Activated CD4-positive, alpha-beta T cell treated with anti-CD3 and anti-CD28 coated beads for 24 hours (primary cell): ENCODE data around the gene HEXIM1.
"Not testable (repeated sequence)": the region's sequence is repeated elsewhere in the genome, so short reads cannot be mapped to it uniquely, and the experiment has no call there.

Experiments used
- DNase-seq, 2 donors: peaks; one replicate each; pipeline ENCODE4 v3.0.0-alpha.2; 2020; ENCODE audit warnings: low read depth in 2 of 2

Gene HEXIM1

DNA sequence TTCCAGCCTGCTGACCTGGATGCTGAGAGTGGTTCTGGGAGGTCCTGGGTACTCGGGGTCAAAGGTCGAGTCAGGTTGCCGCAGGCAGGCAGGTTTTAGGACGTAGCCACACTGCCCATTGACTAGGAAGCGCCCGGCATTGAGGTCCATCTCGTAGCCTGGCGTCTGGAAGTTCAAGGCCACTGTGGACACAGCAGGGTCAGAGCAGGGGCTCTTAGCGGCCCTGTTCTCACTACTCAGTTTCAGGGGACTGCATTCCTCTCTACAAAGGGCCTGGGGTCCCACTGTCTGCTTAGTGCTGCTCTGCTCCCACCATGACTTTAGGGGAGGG lies 34.9 kb upstream of the HEXIM1 start:
- DNase-seq, result no peak

GRCh38 chr17:45114117-45114932 lies 34.0 kb upstream of the HEXIM1 start:
- DNase-seq, result no peak

DNA sequence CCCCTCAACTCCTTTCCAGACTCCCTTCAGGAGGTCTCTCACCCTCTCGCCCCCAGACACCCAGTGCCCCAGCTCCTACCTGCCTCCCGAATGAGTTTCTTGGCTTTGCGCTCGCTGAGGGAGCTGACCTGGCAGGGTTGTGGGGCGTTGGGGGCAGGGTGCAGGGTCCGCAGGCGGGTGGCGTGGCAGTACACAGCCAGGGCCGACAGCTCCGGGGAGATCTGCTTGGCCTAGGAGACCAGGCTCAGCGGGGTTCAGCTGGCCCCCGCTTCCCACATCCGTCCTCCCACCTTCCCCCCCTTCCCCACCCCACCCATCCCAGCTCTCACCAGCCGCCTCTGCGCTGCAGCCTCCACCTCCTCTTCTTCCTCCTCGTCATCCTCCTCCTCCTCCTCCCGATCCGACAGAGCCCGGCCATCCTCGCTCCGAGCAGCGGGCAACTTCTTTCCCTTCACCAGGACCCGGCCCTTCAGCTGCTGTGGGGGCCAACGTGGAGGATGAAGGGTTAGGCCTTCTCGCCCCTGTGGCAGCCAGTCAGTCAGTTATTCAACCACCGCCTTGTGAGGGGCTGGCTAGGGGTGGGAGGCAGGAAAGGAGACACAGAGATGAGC lies 33.2 kb upstream of the HEXIM1 start:
- DNase-seq, result no peak

GRCh38 chr17:45115871-45116270 lies 32.4 kb upstream of the HEXIM1 start:
- no peak for DNase-seq

GRCh38 chr17:45116434-45117016 lies 31.8 kb upstream of the HEXIM1 start:
- no peak for DNase-seq

GRCh38 chr17:45117334-45117733 lies 30.9 kb upstream of the HEXIM1 start:
- DNase-seq, result no peak

GRCh38 chr17:45117848-45118646 lies 30.2 kb upstream of the HEXIM1 start:
- DNase-seq, result no peak

GRCh38 chr17:45118691-45119090 lies 29.6 kb upstream of the HEXIM1 start:
- no peak for DNase-seq

DNA sequence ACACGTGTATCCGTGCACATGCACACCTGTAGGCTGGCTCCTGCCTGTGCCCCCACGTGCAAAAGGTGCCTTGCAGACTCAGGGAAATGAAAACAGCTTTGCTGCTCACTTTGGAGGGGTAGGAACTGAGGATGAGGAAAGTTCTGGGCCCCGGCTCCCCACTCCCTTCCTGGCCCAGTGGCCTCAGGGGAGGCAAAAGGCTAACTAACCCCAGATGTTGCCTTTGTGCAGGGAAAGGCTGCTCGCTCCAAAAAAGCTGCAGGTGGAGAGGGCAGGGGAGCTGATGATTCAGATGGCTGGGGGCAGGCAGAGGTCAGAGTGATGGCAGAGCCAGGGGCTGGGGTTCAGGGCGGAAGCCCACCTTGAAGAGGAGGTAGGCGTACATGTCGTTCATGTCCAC lies 28.3 kb upstream of the HEXIM1 start:
- DNase-seq, result no peak

- DNase-seq, result no peak
Measured at GRCh38 chr17:45120558-45120957, 27.7 kb upstream of the HEXIM1 start.

DNA sequence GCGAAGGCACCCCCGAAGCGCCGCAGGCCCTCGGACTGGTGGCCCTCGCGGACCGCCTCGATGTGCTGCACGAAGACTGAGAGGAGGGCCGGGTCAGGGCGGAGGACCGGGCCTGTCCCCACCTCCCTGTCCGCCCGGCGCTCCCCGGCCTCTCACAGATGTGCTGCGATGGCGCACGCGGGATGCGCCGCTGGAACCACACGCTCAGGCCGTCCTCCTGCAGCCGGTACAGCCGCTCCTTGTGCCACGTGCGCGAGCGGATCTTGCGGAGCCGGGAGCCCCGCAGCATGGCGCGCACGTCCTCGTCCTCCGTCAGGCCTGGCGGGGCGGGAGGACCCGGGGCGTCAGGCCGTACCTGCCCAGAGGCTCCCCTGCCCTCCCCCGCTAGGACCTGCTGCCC lies 27.2 kb upstream of the HEXIM1 start:
- no peak for DNase-seq

DNA sequence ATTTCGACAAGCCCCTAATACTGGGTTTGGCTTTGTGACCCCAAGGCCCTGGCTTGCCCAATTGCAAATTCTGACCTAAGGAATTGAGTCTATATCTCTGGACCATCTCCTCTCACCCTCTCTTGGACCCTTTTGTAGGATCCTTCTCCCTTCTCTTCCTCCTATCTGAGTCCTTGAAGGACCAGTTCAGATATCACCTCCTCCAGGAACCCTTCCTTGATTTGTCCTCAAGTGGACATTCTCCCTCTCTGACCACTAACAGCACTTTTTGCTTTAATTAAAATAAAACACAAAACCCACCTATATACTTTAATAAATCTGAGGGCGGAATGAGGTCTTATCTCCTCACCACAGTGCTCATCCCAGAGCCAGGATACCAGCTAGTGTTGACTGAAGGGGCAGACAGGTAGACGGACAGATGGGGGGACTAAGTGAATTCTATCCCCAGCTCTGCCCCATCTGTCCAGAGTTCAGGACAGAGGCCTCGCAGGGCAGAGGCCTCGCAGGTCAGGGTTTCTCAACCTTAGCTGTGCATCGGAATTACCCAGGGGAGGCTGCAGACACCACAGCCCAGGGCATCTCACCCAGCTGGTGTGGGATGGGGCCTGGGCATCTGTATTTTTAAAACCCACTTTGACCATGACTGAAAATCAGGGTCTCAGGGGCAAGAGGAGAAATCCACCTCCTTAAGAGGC lies 25.1 kb upstream of the HEXIM1 start:
- no peak for DNase-seq

DNA sequence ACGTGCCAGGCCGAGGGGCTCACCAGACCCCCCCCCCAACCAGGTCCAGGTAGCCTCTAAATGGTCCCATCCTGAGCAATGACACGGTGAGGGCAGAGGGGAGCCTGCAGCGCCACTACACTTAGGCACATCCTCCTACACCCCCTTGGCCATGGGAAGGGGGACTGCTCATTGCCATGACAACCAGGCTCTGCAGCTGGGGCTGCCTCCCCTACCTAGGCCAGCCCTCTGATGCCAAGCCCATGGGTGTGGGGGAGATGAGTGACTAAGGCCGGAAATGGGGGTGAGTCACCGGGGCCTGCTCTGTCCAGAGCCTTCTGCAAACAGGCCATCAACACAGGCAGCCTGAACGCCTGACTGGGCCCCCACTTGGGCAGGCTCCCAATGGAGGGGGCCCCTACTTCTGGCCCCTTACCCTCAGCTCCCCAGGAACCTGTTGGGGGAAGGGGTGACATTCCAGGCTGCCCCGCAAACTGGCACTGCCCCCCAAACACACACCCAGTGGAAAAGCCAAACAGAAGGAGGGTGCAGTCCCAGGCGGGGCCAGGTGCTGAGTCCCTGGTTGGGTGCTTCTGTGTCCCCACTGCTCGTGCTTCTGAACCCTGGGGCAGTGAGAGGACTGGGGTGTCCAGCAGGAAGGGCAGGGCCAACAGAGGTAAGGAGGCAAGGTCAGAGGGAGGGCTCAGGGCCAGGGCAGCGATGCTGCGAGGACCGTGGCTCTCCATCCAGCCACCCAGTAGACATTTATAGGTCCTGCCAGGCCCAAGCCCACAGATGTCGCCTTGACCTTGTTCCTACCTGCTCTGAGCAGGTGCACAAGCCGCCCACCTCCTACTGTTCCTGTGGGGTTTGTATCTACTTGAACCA lies 24.1 kb upstream of the HEXIM1 start:
- no peak for DNase-seq

- not testable (repeated sequence) for DNase-seq
Measured at GRCh38 chr17:45124797-45125122, 23.5 kb upstream of the HEXIM1 start.

DNA sequence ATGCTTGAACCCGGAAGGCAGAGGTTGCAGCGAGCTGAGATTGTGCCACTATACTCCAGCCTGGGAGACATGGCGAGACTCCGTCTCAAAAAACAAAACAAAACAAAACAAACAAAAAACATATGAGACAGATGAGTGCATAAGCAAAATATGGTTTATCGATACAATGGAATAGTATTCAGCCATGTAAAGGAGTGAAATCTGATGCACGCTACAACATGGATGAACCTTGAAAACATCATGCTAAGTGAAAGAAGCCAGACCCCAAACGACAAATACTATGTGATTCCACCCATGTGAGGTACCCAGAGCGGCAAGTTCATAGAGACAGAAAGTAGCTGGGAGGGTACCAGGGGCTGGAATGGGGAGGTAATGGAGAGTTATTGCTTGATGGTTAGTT lies 22.8 kb upstream of the HEXIM1 start:
- DNase-seq, result no peak

GRCh38 chr17:45127207-45127547 lies 21.1 kb upstream of the HEXIM1 start:
- no peak for DNase-seq

DNA sequence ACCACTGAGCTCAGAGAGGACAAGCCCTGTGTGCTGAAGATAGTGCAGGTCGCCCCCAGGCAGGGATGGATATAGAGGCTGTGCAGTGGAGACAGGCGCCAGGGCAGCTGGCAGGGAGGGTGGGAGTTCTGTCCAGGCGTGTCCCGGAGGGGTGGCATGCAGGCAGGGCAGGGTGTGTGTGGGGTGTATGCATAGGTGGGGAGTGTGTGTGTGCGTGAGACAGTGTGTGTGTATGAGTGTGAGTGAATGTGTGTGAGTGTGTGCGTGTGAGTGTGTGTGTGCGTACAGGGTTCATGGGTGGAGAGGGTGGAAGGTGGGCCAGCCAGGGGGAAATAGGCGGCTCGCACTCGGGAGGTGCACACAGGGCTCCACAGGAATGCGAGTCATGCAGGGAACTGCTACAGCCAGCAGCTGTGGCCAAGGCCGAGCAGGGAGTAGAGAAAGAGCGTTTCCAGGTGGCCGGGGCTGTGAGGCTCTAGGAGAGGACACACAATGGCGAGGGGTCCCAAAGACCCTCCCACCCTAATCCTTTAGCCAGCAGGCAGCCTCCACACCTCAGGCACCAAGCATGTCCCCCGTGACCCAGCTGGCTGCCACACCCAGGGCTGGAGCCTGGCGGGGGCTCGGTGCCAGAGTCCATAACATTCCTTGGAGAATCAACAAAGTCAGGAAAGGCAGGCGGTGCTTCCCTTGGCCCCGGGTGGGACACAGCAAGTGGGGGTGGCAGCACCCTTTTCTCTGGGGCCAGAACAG lies 20.6 kb upstream of the HEXIM1 start:
- no peak for DNase-seq

- DNase-seq, result no peak
Measured at GRCh38 chr17:45128331-45128730, 19.9 kb upstream of the HEXIM1 start.

DNA sequence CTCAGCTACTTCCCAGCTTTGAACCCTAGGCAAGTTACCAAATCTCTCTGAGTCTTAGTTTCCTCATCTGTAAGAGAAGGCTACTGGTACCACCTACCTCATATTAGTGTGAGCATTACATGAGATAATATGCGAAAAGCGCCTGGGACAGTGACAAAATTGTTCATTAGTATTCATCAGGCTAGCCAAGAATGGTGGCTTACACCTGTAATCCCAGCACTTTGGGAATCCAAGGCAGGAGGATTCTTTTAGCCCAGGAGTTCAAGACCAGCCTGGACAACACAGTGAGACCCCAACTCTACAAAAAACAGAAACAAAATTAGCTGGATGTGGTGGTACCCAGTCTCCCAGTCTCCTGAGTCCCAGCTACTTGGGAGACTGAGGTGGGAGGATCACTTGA lies 19.3 kb upstream of the HEXIM1 start:
- no peak for DNase-seq

DNA sequence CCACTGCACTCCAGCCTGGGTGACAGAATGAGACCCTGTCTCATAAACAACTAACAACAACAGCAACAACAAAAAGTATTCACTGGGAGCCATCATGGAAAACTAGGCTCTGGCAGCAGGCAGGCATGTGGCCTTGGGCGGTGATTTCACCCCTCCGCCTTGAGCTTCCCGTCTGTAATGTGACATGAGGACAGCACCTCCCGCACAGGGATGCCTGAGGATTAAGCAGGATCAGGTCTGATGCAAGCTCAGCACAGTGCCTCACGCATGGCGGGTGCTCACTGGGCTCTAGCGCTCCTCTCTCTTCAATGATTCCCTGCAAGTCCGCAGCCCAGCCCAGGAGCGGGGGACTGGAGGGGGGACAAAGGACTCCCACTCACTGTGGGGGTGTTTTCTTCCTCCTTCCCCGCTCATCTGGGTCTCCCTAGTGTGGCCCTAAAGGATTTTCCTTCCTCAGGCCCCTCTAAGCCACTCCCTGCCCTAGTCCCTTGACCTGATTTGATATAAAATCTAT lies 18.8 kb upstream of the HEXIM1 start:
- no peak for DNase-seq
